RPMI8226 (cell line): ENCODE data around the gene RTKN.

Experiments used
- DNase-seq: peaks from one replicate; pipeline ENCODE4 v3.0.0-alpha.2; 2015

The RTKN gene

DNA sequence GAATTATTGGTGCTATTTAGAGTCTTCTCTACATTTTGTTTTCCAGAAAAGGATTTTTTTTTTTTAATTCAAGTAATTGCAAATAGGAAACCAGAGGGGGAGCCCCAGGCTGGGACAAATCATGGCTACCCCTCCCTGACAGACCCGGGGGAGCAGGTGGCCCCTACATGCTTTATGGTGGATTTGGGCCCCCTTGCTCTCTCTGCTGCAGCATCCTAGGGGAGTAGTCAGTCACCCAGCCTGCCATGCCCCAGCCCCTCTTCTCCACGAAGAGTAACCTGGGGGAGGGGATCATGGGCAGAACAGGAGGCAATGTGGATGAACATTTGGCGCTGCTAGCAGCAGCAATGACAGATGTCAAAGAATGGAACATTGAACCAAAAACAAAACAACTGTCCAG lies 25.0 kb downstream of the RTKN start:
- no peak for DNase-seq

DNA sequence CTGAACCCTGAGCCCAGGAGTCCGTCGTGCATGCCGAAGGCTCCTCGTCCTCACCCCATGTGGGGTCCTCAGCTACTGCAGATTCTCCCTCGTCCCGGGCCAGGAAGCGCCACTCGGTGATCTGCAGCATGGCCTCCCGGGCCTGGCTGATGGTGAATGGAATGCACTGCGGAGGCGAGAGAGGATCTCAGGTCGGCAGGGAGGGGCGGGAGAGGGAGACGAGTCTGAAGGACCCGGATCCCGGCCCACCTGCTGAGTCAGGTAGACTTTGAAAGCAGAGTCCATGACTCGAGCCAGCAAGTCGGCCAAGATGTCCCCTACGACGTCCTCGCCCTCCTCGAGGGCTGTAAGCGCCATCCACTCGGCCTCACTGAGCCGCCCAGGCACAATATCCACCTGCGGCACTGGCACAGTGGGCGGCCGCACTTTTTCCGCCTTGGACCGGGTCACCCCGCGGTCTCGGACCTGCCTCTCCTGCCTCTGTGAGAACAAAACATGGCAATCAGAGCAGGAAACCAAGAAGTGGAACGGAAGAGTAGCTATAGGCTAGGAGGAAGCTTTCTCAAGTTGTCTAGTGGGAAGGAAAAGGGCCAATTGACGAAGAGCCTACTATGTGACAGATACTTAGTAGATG lies 25.9 kb downstream of the RTKN start:
- no peak for DNase-seq

DNA sequence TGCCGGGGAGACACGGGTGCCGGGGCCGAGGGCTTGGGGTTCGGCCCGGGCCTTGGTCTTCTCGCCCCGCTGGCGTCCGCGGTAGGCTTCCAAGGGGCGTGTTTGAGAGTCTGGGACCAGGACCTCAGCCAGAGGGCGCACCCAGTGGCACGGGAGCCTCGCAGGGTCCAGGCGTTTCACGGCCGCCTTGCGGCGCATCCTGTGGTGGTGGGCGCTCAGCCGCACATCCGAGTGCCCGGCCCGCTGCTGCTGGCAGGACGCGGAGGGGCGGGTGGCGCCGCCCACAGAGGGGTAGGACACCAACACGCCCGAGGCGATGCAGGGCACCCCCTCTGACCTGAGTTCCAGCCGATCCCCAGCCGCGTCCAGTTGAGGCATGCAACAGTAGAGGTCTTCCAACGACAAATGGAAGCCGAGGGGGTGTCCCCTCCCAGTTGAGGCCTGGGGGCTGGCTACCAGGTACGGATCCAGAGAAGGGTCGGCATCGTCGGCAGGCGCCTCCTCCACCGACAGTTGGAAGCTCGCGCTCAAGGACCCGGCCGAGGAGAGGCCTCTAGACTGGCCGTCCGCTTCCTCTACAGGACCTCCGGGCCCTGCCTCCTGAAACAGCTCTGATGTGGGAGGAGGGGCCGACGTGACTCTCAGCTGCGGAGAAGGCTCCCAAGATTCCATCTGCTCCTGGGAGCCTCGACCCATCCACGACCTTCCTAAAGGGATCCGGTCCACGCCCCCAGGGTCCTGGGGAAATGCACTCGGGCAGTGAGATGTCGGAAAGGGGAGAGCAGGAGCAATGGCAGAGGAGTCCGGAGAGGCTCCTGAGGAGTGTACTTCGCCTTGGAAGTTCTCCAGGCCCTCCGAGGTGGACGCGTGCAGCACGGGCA lies 26.6 kb downstream of the RTKN start:
- no peak for DNase-seq

DNA sequence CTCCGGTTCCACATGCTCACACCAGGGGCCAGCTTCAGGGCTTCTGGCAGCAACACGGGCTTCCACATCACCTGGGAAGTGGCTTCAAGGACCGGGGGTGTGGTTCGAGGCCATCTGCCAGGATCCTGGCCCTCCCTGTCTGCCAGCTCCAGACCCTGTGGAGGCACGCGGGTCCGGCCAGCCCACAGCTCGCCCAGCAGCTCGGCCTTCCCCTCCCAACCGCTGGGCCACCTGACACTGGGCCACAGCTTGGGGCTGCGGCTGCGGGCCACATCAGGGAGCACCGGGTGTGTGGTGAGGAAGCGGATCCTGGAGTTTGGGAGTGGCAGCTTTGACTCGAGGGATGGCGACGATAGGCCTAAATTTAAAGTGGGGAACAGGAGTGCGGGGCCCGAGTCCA lies 27.3 kb downstream of the RTKN start:
- no peak for DNase-seq

DNA sequence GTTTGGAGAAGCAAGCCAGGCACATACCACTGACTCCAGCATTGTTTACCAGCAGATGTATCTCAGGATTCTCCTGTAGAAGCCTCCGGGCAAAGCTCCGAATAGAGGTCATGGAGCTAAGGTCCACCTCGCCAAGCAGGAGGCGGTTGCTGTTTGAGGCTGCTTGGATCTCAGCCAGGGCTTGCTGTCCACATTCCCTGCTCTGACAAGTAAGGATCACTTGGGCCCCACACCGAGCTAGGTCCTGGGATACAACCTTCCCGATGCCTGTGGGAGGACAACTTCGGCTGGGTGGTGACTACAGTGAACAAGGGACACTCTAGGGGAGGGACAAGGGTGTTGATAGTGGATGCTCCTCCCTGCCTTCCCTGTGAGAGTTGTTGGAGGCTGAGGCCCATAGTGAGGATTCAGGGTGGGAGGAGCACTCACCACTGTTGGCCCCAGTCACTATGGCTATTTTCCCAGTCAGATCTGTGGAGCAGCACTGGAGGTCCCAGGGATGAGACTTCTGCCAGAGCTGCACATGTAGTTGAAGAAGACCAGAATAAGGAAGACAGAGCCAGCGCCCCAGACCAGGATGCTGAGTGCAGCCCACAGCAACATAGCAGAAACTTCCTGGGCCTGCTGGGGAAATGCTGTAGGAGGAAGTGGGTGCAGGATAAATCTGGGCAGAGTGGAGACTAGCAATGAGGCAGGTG lies 28.6 kb downstream of the RTKN start:
- DNase-seq, result no peak

DNA sequence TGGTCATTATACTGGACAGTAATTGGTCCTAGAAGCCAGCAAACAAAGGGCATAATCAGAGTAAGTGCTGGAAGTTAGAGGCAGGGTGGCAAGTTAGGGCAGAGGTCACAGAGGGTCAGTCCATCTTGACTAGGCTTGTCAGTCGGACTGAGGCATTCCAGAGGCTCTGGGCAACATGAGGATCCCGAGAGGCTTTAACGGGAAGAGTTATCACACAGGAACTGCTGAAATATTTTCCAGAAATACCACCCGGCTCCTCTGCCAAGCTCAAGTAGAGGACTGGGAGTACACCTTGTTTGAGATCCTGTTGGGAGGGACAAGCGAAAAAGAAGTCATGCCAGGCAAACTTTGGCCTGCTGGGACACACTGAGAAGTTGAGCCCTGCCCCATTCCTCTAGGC lies 34.1 kb downstream of the RTKN start:
- no peak for DNase-seq

DNA sequence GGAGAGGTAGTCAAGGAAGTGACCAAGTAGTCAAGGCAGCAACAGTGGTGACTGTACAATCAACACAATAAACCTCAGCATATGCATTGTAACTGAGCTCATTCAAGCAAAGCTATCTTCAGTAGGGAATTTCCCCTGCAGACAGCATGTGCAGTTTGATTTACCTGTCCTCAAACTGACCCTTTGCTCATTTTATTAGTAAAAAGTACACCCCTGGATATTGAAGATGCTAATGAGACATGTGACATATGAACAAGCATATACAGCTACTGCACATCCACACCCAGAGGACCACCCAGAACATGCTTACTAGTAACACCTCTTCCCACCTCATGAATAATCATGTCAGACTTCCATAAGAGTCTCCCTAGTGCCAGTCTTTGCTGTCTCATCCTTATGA lies 35.7 kb downstream of the RTKN start:
- DNase-seq, result peak; percentile 23

DNA sequence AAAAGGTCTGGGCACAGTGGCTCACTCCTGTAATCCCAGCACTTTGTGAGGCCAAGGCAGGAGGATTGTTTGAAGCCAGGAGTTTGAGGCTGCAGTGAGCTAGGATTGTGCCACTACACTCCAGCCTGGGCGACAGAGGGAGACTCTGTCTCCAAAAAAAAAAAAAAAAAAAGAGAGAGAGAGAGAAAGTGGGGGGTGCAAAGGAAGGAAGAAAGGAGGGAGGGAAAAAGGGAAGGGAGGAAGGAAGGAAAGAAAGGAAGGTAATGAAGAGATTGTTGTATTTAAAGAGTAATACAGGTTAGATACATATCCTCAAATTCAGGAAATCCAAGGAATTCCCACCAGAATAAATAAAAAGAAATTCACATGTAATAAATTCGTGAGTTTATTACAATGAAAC lies 39.8 kb downstream of the RTKN start:
- DNase-seq, result no peak

DNA sequence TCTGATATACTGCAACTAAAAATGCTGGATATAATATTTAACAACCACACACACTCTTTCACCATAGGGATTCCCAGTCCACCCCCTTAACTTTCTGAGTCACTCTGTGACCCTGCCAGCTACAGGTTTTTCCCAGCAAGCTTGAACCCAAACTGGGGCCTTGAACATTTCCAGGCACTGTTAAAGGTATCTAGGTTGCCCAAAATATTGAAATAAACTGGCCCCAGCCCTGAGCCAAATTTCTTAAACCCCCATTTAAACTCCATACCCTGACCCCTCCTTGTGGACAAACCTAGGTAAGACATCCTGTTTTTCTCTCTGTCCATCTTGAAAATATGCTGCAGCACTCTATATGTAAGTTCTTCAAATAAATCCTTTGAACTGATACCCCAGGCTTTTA lies 42.0 kb downstream of the RTKN start:
- peak; percentile 41 for DNase-seq

DNA sequence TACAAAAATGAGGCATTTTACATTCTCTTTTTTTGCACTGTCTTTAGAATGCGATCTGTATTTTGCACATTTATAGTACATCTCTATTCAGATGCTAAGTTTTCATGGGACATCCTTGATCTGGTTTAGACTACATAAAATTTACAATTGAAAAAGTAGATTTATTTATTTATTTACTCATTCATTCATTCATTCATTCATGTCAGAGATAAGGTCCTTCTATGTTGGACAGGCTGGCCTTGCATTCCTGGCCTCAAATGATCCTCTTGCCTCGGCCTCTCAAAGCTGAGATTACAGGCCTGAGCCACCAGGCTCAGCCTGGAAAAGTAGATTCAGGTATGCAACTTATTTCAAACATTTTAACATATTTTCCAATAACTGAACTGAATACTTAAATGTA lies 45.6 kb downstream of the RTKN start:
- DNase-seq, result no peak

DNA sequence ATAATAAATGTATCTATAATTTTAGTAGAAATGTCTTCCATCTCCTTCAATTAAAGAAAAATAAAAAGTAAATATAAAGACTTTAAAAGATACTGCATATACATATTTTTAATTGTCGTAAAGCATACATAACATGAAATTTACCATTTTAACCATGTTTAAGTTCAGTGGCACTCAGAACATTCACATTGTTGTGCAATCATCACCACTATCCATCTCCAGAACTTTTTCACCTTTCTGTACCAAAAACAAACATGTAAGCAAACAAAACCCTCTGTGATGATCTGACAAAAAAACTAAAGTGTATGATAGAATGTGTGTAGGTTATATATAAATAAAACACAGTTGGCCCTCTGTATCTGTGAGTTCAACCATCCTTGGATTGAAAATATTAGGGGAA lies 48.2 kb downstream of the RTKN start:
- DNase-seq, result no peak

DNA sequence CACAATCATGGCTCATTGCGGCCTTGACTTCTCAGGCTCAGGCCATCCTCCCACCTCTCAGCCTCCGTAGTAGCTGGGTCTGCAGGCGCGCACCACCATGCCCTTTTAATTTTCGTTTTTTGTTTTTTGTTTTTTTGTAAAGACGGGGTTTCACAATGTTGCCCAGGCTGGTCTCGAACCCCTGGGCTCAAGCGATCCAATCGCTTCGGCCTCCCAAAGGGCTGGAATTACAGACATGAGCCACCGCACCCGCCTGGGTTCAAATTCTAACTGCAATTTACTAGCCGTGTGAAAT lies 49.3 kb downstream of the RTKN start:
- DNase-seq, result no peak

DNA sequence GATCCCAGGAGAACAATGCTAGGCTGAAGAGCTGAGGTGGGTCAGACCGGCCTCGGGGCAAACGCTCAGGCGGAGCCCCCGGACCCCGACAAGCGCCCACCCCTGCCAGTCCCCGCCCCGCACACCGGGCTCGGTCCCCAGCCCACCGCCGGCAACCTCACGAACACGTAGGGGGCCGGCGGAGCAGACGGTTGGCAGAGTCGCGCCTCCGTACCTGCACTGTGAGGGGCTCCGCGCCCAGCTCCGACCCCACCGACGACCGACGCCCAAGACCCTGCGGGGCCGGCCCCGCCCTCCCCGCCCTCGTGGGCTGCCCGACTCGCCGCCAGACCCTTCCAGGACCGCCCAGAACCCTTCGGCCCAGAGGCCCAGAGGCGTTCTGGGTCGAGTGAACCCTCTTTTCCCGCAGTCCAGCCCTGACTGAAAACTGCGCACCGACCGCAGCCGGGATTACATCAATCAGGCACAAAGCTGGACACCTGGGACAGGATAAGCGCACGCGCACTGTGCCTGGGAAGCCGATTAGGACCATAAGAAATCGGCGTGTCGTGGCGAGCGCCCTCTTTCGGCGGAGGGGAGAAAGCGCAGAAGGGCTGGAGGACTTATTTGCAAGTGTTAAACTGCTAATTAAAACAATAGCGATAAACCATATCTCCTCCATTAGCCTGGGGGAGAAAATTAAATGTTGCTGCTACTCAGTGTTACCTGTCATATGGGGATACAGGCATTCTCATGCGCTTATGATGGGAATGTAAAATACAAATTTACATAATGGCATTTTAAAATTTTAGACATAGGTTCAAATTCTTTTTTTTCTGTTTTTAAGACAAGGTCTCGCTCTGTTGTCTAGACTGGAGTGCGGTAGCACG lies 49.9 kb downstream of the RTKN start:
- peak; percentile 94 for DNase-seq

DNA sequence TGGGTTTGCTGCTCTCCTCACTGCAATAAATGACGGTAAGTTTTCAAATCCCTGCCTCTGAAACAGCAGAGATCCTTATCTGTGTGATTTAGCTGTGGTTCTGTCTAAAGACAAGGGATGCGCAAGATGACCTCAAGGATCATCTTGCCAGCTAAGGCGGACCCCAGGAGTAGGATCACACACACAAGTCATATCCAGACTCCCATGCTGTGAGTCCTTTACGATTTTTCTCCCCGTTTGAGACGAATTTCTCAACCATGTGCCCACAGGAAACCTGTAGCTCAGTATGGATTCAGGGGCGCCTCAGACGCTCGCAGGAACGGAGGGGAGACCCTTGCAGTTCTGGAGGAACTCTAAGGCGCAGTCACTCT lies 50.5 kb downstream of the RTKN start:
- peak; percentile 23 for DNase-seq

DNA sequence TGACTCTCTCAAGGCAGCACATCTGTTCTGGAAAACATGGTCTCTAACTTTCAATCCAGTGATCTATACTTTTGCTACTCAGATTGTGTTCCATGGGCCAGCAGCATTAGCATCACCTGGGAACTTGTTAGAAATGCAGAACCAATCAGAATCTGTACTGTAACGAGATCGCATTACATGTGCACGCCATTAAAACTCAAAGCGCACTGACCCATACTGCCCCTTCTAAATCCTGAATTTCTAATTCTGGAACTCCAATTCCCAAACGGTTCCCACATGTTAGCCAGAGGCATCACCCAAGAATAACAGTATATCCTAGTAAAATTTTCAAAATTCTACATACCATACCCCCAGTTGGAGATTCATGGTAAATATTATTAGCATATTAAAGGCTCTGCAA lies 51.1 kb downstream of the RTKN start:
- DNase-seq, result no peak

DNA sequence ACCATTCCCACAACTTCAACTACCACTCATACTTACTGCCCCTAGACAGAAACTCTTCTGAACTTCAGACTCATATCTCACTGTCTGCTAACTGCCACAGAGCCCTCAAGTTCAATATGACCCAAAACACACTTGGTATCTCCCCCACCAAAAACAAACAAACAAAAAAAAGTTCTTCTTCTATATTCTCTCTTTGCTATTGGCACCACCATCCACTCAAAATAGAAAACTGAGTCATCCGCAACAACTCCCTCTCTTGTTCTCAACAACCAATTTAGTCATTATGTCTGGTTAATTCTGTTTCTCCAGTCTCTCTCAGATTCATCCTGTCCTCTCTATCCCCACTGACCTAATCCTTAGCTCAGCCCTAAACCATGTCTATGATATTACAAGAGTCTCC lies 54.4 kb downstream of the RTKN start:
- DNase-seq, result no peak

DNA sequence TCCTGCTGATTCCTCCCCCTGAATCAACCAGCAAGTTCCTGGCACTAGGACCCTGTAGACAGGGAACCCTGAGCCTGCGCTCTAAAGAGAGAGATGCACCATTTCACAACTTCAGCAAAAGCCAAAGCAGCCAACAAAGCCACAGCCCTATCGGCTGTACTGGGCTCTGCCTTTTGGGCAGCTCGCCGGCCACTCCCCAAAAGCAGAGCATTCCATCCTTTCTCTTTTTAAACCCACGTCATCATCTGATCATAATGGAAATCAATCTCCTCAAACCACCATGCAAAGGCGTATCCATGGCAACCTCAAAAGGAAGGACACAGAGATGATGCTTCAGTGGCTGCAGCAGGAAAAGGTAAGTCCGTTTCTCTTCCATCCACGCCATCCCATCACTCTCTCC lies 56.3 kb downstream of the RTKN start:
- no peak for DNase-seq

DNA sequence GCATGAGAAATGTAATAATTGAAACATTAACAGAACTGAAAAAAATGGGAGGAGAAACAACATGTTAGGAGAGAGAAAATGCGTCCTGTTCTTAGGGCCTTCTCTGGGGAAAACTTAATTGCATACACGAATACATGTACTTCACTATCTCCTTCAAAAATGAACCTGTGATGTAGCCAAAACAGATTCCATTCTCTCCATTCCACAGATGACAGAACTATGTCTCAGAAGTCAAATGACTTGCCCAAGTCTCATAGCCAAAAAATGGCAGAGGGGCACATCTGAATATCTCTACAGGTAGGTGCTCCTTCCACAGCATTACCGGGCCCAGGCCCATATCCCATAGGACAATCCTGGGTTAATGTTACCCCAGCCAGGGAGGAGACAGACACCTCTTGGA lies 57.7 kb downstream of the RTKN start:
- DNase-seq, result no peak

DNA sequence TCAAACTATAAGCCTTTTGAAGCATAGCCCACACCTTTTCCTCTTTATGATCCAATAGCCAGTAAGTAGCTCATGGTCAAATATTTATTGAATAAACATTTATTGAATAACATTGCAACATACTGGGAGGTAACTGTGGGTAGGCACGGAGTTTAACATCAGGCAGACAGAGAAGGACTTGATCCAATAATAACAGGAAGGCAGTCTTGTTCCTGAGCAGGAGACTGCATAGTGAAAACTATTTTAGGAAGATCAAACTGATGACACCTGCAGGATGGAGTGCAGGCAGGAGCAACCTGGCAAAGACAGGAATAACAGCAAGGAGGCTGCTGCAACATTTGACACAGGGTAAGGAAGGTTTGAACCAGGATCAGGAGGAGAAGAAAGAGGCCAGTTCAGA lies 58.5 kb downstream of the RTKN start:
- DNase-seq, result no peak

DNA sequence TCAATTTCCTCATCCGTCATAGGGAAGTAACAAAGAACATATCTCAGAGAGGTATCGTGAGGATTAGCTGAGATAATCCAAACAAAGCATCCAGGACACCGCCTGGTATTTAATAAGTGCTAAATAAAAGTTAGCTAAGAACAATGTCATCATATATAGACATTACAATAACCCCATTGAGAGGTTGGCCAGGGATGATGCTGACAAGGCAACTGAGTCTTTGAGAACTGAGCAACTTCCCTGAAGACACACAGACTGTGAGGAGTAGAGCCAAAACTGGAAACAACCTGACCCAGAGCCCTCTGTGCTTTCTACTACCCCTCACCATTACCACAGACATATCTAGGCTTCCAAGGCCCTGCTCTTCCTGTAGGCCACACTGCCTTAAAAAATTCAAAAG lies 60.0 kb downstream of the RTKN start:
- DNase-seq, result no peak

DNA sequence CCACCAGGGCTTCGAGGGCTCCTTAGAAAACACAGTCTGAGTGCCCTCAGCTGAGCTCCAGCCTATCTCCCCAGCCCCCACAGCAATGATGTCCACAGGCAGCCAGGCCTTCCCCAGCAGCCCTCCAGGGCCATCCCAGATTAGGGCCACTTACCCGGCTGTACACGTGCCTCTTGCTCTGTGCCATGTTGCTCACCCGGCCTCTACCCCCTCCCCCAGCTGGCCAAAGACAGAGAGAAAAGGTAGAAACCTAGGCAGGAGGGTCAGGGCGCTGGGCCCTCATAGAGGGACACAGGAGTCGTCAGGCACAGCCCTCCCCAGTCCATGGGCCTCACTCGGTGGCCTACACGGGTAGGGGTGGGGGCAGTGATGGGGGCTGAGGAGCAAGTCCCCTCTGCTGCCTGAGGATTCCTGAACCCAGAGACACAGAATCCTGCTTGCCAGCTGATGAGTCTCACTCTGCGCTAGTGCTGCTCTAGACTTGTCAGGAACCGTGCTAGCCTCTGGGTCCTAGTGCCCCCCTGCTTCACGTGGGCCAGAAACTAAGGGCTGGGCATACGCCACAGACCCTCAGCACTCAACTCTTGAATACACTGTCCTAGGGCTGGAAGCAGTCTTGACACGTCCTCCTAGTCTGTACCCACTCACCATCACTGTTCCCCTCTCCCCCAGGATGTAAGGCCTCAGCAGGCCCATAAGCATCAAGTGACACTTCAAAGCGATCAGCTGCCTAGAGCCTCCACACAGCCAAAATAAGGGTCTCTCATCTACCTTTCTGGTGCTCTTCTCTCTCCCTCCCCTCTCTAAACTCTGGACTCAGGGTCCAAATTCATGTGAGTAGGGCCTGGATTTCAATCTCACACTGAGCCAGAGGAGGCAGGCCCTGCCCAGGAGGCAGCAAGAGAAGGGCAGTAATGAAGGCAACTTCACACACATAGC lies 61.6 kb downstream of the RTKN start, which contains the start of gene DCTN1:
Gene DCTN1, minus strand, starts transcription at position 461 of the 939 bp plus-strand sequence. Its CDS starts 274 bp downstream, at position 187.
- no peak for DNase-seq

DNA sequence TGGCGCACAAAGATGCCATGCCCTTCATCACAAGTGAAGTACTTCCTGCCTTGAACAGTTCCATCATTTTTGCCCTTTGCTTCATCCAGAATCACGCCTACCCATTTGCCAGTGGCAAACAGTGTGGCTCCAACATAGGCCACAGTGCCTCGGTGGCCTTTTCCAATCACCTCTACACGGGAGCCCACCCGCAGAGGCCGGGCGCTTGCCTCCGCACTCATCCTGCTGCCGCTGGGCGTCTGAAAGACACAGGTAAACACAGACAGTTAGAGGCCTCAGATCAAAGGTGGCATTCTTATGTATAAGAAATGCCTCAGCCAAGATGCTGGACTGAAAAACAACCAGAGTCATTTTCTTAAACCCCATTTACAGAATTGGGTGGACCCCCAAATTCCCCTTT lies 63.7 kb downstream of the RTKN start:
- DNase-seq, result no peak
